ENCODE data around the gene PRCP.
"Not testable (repeated sequence)": the region's sequence is repeated elsewhere in the genome, so short reads cannot be mapped to it uniquely, and the experiment has no call there.

The PRCP gene

DNA sequence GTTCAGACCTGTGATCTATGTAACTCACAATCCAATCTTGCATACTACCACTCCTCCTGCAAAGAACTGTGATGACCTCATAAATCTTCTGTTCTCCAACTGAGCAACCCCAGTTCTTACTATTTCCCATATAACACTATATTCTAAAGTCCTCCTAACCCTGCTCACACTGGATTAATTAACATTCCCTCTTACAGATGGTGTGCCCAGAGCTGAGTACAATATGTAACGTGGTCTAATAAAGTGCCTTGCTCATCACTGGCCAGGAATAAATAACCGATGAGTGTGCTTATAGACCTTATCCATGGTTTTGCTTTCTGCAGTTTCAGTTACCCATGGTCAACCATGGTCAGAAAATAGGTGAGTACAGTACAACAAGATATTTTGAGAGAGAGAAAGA is 28.6 kb downstream of the PRCP start:
- no peak for DNase-seq (ENCODE audit: low spot score)

DNA sequence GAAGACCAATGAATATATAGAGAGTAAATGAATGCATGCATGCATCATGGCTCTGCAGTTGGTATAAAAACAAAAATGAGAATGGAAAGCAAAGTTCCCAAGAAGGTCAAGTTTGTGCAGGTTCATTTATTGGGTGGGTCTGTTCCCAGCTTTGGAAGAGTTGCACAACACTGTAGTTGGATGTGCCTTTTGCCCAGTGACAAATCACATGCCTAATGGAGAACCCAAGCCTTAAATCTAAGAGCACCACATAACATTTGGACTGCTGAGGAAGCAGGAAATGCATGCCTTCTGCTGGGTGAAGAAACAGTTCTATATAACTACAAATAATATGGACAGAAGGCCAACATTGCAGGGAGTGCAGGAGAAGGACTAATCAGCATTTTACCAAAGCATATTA is 30.6 kb downstream of the PRCP start:
- DNase-seq (ENCODE audit: low spot score), result no peak

GRCh38 chr11:82867495-82868082 is 32.6 kb downstream of the PRCP start:
- peak; percentile 88 for DNase-seq (ENCODE audit: low spot score)

- DNase-seq (ENCODE audit: low spot score), result no peak
These were observed 34.4 kb downstream of the PRCP start for GRCh38 chr11:82865841-82866240.

DNA sequence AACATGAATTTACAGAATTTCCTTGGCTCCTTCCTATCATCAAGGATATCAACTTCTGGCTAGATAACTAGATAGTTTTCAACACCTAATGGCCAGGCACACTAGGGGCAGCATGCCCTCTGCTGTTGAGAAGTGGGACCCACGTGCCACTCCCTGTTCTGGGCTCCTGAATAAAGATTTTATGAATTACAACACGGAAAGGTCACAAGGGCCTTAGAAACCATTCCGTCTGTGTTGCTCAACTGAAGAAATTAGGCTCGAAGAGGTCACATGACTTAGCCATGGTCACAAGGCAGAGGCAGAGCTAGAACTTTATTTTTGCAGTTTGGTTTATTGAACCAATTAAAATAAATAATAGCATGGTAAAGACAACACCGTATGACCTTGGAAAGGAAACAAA is 36.0 kb downstream of the PRCP start:
- peak; percentile 91 for DNase-seq (ENCODE audit: low spot score)

DNA sequence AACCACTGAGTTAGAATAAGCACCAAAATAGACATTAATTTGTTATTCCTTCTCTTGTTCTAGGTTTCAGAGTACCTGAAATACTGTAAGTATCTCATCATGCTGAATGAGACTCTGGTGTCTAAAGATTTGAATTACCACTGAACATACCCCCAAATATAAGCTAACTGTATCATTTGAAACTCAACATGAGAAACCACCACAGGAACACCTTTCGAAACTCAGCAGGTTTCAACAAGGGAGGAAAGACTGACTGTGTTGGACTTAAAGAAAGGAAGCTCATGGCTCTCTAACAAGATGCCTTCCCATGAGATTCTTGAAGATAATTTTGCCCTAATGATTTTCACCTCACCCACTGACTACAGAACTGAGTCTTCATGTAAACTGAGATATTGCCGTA is 37.0 kb downstream of the PRCP start:
- no peak for DNase-seq (ENCODE audit: low spot score)

DNA sequence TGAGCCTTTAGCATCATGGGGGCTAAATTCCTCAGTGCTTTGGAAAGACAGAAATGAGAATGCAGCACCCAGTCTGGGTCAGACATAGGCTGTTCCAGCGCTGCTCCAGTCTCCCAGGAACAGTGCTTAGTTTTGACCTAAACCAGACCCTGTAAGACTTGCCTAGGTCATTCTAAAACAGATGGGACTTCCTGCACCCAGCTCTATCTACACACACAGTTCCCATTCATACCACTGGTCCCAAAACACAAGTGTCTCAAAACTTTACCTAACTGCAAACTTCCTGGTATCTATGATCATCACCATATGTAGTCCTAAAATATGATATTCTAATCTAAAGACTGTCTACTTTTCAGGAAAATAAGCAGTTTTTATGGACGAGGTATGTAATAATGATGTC is 37.9 kb downstream of the PRCP start:
- DNase-seq (ENCODE audit: low spot score), result no peak

GRCh38 chr11:82859750-82860149 is 40.5 kb downstream of the PRCP start:
- DNase-seq (ENCODE audit: low spot score), result no peak

- DNase-seq (ENCODE audit: low spot score), result peak; percentile 76
These were observed 41.6 kb downstream of the PRCP start for GRCh38 chr11:82858556-82859091.

- DNase-seq (ENCODE audit: low spot score), result no peak
These were observed 42.1 kb downstream of the PRCP start for GRCh38 chr11:82858133-82858532.

- no peak for DNase-seq (ENCODE audit: low spot score)
These were observed 43.1 kb downstream of the PRCP start for GRCh38 chr11:82857145-82857544.

DNA sequence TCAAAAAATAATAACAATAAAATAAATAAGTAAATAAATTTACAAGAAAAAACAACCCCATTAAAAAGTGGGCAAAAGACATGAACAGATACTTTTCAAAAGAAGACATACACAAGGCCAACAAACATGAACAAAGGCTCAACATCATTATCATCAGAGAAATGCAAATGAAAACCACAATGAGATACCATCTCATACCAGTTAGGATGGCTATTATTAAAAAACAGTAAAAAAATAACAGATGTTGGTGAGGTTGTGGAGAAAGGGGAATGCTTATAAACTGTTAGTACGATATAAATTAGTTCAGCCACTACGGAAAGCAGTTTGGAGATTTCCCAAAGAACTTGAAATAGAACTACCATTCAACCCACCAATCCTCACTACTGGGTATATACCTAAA is 44.6 kb downstream of the PRCP start:
- DNase-seq (ENCODE audit: low spot score), result no peak

DNA sequence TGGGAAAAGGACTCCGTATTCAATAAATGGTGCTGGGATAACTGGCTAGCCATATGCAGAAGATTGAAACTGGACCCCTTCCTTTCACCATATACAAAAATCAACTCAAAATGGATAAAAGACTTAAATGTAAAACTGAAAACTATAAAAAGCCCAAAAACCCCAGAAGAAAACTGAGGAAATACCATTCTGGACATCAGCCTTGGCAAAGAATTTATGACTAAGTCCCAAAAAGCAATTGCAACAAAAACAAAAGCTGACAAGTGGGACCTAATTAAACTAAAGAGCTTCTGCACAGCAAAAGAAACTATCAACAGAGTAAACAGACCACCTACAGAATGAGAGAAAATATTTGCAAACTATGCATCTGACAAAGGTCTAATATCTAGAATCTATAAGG is 45.3 kb downstream of the PRCP start:
- not testable (repeated sequence) for DNase-seq (ENCODE audit: low spot score)

DNA sequence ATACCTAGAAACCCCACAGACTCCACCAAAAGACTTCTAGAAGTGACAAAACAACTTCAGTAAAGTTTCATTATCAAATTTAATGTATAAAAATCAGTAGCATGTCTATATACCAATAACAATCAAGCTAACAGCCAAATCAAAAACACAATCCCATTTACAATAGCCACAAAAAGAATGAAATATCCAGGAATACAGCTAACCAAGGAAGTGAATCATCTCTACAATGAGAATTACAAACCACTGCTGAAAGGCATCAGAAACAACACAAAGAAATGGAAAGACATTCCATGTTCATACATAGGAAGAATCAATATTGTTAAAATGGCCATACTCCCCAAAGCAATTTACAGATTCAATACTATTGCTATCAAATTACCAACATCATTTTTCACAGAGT is 46.0 kb downstream of the PRCP start:
- no peak for DNase-seq (ENCODE audit: low spot score)

DNA sequence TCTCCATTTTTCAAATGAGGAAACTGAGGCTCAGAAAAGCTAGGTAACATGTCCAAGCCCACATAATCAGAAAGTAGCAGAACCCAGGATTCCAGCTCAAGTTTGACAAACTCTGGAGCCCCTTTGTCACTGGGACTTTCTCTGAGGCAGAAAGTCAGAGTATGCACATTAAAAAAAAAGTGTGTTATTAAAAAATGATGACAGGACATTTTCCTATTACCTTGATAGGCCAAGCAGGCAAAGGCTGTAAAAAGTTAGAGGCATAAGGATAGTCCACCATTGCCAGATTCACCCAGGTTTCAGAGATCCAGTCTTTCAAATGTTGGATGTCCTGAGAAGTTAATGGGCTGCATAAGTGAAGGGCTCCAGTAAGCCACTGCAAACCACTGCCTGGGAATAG is 51.4 kb downstream of the PRCP start:
- DNase-seq (ENCODE audit: low spot score), result no peak

- peak; percentile 71 for DNase-seq (ENCODE audit: low spot score)
These were observed 54.6 kb downstream of the PRCP start for GRCh38 chr11:82845356-82846353.

DNA sequence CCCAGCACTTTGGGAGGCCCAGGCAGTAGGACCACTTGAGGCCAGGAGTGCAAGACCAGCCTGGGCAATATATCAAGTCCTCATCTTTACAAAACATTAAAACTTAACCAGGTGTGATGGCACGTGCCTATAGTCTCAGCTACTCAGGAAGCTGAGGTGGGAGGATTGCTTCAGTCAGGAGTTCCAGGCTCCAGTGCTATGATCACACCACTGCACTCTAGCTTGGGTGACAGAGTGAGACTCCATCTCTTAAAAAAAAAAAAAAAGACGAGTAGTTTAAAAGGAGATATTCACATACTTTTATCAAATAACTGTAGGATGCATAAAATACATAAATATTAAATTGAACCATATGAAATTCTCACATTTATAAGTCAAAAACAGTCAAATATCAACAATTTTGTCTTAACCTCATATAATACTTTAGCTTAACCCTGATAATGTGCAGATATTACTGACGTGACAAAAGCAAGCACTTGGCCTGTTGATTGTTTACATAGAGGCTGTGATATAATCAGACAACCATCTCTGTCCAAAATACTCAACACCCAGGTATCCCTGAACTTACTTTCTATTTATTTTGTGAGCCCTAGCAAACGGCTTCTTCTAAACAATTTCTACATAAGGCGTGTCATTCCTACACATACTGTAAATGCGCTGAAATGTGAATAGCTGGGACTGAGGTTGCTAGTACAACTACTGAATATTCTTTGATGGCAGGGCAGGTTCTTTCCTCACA is 57.0 kb downstream of the PRCP start:
- no peak for DNase-seq (ENCODE audit: low spot score)

DNA sequence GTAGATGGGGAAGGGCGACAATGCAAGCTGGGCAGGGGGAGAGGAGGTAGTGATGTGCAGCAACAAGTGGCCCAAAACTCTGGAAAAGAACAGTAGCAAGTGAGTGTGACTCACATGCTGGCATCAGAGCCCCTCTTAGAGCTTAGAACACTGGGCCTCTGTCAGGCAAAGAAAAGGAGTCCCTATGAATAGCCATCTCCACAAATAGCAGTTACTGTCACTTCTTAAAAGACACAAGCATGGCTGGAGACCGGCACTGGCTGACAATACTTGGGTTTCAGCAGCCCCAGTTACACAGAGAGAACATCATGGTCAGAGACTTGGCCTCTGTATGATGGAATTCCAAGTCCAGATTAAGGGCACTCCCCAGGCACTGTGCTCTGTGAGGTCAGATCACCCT is 58.2 kb downstream of the PRCP start:
- DNase-seq (ENCODE audit: low spot score), result peak; percentile 97

DNA sequence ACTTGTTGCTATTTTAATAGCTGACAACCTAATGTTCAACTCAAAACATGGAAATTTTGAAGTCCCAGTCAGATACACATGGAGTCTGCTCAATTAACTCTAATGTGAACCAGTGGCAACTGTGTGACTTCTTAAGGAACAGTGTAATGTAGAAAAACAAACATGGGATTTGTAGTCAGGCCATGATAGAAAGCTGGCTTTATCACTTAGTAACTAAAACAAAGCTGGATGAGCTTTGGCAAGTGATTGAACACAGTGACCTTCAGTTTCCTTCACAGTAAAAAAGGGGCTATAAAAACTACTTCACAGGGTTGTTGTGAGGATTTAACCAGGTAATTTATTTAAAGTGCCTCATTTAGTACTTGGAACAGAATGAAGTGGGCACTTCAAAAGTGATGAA is 62.6 kb downstream of the PRCP start:
- DNase-seq (ENCODE audit: low spot score), result no peak

- no peak for DNase-seq (ENCODE audit: low spot score)
These were observed 67.2 kb downstream of the PRCP start for GRCh38 chr11:82832983-82833382.

- DNase-seq (ENCODE audit: low spot score), result no peak
These were observed 68.9 kb downstream of the PRCP start for GRCh38 chr11:82831364-82831763.

- no peak for DNase-seq (ENCODE audit: low spot score)
These were observed 69.5 kb downstream of the PRCP start for GRCh38 chr11:82830746-82831145.

DNA sequence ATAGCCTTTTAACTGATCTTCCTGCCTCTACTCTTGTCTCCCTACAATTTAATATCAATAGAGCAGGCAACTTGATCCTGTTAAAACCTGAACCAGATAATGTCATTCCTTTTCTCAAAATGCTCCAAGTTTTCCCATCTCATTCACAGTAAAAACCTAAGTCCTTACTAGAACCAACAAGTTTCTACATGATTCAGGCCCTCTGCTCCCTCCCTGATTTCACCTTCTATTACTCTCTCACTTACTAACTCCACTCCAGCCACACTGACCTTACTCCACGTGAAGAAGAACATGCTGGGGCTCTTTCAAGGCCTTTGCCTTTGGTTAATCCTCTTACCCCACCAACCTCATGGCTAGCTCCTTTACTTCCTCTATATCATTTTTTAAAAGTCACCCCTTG is 71.1 kb downstream of the PRCP start:
- no peak for DNase-seq (ENCODE audit: low spot score)

All from pons (tissue), 1 donor.